ENCODE results near the gene ARMC2.

GRCh38 chr6:108845145-108845544 lies 3.1 kb upstream of the ARMC2 start:
- TF ChIP-seq CTCF (IDR thresholded peaks at IDR 0.05; ENCODE audit: low read depth, low read length) (no peak), MYC (IDR thresholded peaks at IDR 0.05; ENCODE audit: low read depth, low read length) (no peak)
